Spleen (tissue), 7 donors: ENCODE results near the gene SHANK2.

ENCODE experiments used
- POLR2A ChIP-seq, 3 donors: fragments of 450-650 bp; IDR thresholded peaks; one replicate each; pipeline ENCODE4 v1.5.1; 2017; ENCODE audit warnings: antibody characterized with exemption in 3 of 3, mild to moderate bottlenecking in 1 of 3
- POLR2AphosphoS5 ChIP-seq, 3 donors: sonication (generic); formaldehyde crosslinking; IDR thresholded peaks; one replicate each; pipeline ENCODE4 v1.5.1; 2017; ENCODE audit warnings: antibody characterized with exemption in 3 of 3
- TF ChIP-seq, protein P1 (sequence below), 11 experiments: fragments of 200-600 bp in 7 of 11; fragments of 450-650 bp in 4 of 11; sonication (generic) in 4 of 11; IDR thresholded peaks in 8 of 11; conservative IDR thresholded peaks in 3 of 11; 1 replicate in 7 of 11; 2 replicates in 4 of 11; pipeline versions ENCODE4 v1.4.0 to v1.8.0; 2016 to 2021; ENCODE audit warnings: antibody characterized with exemption in 11 of 11, inconsistent platforms in 4 of 11, mild to moderate bottlenecking in 1 of 11
- donor health status: DM: no; HTN: no; CAD: no; lungs with moderate emphysema.
- donor health status: DM: no; HTN: no; CAD: no.
- donor health status: DM: no; HTN: no; CAD: no.

- TF ChIP-seq, protein P1, sequence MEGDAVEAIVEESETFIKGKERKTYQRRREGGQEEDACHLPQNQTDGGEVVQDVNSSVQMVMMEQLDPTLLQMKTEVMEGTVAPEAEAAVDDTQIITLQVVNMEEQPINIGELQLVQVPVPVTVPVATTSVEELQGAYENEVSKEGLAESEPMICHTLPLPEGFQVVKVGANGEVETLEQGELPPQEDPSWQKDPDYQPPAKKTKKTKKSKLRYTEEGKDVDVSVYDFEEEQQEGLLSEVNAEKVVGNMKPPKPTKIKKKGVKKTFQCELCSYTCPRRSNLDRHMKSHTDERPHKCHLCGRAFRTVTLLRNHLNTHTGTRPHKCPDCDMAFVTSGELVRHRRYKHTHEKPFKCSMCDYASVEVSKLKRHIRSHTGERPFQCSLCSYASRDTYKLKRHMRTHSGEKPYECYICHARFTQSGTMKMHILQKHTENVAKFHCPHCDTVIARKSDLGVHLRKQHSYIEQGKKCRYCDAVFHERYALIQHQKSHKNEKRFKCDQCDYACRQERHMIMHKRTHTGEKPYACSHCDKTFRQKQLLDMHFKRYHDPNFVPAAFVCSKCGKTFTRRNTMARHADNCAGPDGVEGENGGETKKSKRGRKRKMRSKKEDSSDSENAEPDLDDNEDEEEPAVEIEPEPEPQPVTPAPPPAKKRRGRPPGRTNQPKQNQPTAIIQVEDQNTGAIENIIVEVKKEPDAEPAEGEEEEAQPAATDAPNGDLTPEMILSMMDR (IDR thresholded peaks at IDR 0.05 in 8 of 11, conservative IDR thresholded peaks at IDR 0.05 in 3 of 11) = no peak
- TF ChIP-seq POLR2A (IDR thresholded peaks at IDR 0.05) = no peak
- TF ChIP-seq POLR2AphosphoS5 (IDR thresholded peaks at IDR 0.05) = no peak
Measured at GRCh38 chr11:71204294-71204693, 48.1 kb downstream of the SHANK2 start.
